GM20431 (cell line): Measurements from ENCODE around the gene CACHD1.

Experiments
- in situ Hi-C: fragments of 300-500 bp; cut with MseI, MboI; formaldehyde crosslinking; loops from one replicate; pipeline ENCODE4 v1.15.0; 2020; ENCODE audit warnings: low sequenced_read_pairs; ENCODE audit not compliant: unreplicated experiment

Gene CACHD1

GRCh38 chr1:64469977-64470664, at the start of gene CACHD1:
CACHD1 (plus strand) TSS chr1:64470129; CDS start chr1:64470745, 616 bp downstream.
- in situ Hi-C loops = no loop called here

- in situ Hi-C loops = no loop called here
Measured at GRCh38 chr1:64421377-64421776, 48.6 kb upstream of the CACHD1 start.

- in situ Hi-C loops = no loop called here
Measured at GRCh38 chr1:64423526-64423925, 46.4 kb upstream of the CACHD1 start.

GRCh38 chr1:64424412-64424811, 45.5 kb upstream of the CACHD1 start:
- in situ Hi-C loops = no loop called here

GRCh38 chr1:64425521-64425920, 44.4 kb upstream of the CACHD1 start:
- in situ Hi-C loops = no loop called here

GRCh38 chr1:64426681-64427080, 43.2 kb upstream of the CACHD1 start:
- in situ Hi-C loops = no loop called here

- in situ Hi-C loops = no loop called here
Measured at GRCh38 chr1:64427879-64428278, 42.0 kb upstream of the CACHD1 start.

- in situ Hi-C loops = no loop called here
Measured at GRCh38 chr1:64433308-64433707, 36.6 kb upstream of the CACHD1 start.

GRCh38 chr1:64433747-64434146, 36.2 kb upstream of the CACHD1 start:
- in situ Hi-C loops = no loop called here

- in situ Hi-C loops = no loop called here
Measured at GRCh38 chr1:64435000-64435399, 34.9 kb upstream of the CACHD1 start.

GRCh38 chr1:64437453-64437852, 32.5 kb upstream of the CACHD1 start:
- in situ Hi-C loops = no loop called here

GRCh38 chr1:64440183-64440826, 29.6 kb upstream of the CACHD1 start:
- in situ Hi-C loops = no loop called here

GRCh38 chr1:64451440-64451839, 18.5 kb upstream of the CACHD1 start:
- in situ Hi-C loops = no loop called here

GRCh38 chr1:64453688-64454087, 16.2 kb upstream of the CACHD1 start:
- in situ Hi-C loops = no loop called here

- in situ Hi-C loops = no loop called here
Measured at GRCh38 chr1:64458915-64459314, 11.0 kb upstream of the CACHD1 start.

- in situ Hi-C loops = no loop called here
Measured at GRCh38 chr1:64459743-64460142, 10.2 kb upstream of the CACHD1 start.

GRCh38 chr1:64466033-64466432, 3.9 kb upstream of the CACHD1 start:
- in situ Hi-C loops = no loop called here

GRCh38 chr1:64469116-64469976, 583 bp upstream of the CACHD1 start:
- in situ Hi-C loops = no loop called here

- in situ Hi-C loops = no loop called here
Measured at GRCh38 chr1:64470665-64471217, 812 bp downstream of the CACHD1 start.

GRCh38 chr1:64471218-64472039, 1.5 kb downstream of the CACHD1 start:
- in situ Hi-C loops = no loop called here
